Measurements from ENCODE around the gene FRMD4B. TPM values are rescaled to one million over a fixed set of nuclear protein-coding genes. Genes with fewer than 3 reads are reported as not detected.
"Not testable (repeated sequence)": the region's sequence is repeated elsewhere in the genome, so short reads cannot be mapped to it uniquely, and the experiment has no call there.

The FRMD4B gene
- total RNA-seq, 1 donor from 2014 or later, result 16.8 TPM

DNA sequence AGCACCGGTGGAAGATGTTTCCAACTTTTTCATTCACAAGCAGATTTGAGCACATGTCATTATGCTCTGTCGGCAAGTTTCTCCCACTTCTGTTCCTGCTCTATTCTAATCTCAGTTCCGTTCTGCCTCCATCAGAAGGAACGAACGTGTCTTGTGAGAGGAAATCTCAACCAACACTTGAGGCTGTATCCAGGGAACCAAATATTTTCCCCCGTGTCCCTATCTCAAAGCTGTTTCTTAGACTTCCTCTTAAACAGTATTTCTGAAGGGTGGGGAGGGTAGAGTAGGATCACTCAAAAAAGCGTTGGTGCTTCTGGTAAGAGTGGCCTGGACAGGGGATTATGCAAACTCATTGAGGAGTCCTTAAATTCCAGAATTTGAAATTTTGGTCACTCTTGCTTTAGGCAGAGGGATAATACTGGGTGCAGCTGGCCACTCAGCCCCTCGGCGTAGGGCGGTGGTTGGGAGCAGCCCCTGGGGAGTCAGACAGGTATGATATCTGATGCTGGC, 54.9 kb downstream of the FRMD4B start:
- intact Hi-C loops (cut with DNase I), result no loop called here
- DNase-seq (no peak), ATAC-seq (ENCODE audit: poor library complexity) (peak; percentile 73)

DNA sequence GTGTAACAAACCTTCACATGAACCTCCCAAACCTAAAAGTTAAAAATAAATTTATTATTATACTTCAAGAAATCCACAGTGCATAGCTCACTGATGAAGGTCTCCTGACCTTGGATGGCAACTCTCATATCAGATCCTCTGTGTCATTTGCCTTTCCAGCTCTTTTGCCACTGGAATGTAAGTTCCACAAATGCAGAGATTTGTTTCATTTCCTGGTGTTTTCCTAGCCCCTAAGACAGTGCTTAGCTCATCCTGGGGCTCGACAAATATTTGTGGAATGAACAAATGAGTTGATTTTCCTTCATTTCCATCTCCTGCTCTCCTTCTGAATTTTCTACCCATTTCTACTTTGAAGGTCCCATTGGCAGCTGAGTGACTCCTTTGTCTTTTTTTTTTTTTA, 56.0 kb downstream of the FRMD4B start:
- intact Hi-C loops (cut with DNase I), result no loop called here
- ATAC-seq (ENCODE audit: poor library complexity) (no peak), DNase-seq (no peak)

DNA sequence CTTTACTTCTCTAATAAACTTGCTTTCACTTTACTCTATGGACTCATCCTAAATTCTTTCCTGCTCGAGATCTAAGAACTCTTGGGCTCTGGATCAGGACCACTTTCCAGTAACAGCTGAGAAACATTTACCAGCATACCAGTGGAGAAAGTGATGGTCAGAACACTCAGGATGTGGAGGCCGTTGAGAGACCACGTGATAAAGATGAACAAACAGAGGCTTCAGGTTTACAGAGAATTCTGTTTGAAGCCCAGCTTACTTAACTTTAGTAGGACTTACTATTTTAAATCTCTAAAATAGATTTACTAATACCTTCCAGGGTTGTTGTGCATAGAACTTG, 57.0 kb downstream of the FRMD4B start:
- intact Hi-C loops (cut with DNase I), result no loop called here
- ATAC-seq (ENCODE audit: poor library complexity) (no peak), DNase-seq (no peak)

DNA sequence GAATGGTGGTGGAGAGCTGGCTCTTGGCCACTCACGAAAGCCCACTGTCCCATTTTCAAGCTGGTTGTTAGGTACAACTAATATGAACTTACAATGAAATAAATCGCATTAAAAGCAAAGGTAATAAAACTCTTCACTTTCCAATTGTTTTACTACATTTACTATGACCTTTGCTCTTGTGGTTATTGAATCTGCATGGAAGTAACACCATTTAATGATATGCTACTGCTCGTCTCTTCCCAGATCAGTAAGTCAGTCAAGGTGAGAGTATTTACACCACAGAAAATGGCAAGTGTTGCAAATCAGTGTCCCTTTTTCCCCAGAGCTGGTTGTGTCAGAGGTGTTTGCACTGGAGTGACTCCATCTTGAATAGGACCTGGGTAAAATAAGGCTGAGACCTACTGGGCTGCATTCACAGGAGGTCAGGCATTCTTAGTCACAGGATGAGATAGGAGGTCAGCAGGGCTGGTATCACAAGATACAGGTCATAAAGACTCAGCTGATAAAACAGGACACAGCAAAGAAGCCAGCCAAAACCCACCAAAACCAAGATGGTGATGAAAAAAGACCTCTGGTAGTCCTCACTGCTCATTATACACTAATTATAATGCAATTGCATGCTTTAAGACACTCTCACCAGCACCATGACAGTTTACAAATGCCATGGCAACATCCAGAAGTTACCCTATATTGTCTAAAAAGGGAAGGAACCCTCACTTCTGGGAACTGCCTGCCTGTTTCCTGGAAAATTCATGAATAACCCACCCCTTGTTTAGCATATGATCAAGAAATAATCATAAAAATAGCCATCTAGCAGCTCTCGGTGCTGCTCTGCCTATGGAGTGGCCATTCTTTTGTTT, 57.6 kb downstream of the FRMD4B start:
- ATAC-seq (ENCODE audit: poor library complexity) (no peak), DNase-seq (no peak)

DNA sequence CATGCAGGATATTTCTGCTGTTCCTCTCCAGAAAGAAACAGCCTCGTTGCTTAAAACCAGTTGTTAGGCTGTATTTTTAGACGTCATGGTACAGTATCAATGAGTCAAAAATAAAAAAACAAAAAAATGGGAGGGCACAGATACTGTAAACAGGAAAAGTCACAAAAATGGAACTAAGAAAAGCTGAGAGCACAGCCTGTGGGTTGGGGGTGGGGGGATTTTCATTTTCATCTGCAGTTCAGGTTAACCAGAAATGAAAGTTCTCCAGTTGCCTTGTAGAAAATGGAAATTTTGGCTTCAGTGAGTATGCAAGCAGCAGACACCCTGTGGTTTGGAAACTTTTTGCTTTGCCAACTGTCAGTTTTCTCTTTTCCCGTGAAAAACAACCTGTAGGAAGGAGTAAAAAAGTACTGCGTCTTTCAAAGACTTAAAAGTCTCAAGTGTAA, 59.0 kb downstream of the FRMD4B start:
- DNase-seq, result no peak
- intact Hi-C loops (cut with DNase I), result no loop called here
- ATAC-seq (ENCODE audit: poor library complexity), result no peak

More for the DNA sequence above, 57.6 kb downstream of the FRMD4B start:
- intact Hi-C loops (cut with DNase I), result no loop called here

DNA sequence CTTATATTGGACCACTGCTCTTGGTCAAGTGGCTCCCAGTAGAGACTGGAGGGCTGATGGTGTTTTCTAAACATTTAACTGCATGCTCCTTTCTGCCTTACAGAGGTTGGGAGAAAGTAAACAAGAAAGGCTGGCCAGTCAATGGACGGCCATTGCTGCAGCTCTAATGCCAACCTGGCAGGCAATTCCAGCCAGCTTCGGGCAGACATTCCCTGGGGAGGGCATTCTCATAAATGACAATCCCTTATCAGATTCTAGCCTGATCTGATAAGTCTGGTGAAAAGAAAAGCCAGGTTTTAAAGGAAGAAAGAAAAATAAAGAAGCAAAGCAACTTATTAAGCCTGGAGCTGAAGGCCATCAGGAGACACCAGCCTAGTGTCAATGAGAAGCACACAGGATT, 60.7 kb downstream of the FRMD4B start:
- ATAC-seq (ENCODE audit: poor library complexity), result no peak
- intact Hi-C loops (cut with DNase I), result no loop called here
- no peak for DNase-seq

DNA sequence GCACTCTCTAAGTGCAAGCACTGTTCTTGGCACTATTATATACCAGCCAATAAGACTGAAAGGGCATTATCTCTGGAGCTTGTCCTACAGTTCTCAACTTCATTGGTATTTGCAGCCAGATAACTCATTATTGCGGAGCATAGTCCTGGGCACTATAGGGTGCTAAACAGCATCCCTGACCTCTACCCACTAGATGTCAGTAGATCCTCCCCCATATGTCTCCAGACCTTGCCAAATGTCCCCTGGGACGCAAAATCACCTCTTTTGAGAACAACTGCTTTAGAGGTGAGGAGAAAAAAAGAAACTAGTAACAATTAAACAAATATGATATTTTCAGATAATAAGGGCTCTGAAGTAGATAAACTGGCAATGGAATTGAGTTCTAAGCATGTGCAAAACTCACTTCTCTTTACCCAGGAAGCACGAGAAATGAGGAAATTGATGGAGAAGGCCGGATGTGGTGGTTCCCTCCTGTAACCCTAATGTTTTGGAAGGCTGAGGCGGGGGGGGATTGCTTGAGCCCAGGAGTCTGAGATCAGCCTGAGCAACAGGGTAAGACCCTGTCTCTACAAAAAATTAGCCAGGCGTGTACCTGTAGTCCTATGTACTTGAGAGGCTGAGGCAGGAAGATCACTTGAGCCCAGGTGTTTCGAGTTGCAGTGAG, 61.4 kb downstream of the FRMD4B start:
- DNase-seq (no peak), ATAC-seq (ENCODE audit: poor library complexity) (peak; percentile 32)
- intact Hi-C loops (cut with DNase I), result loop anchor here (5.0 kb wide), 1 partner anchor 83 kb away; no protein-coding TSS in a partner anchor

DNA sequence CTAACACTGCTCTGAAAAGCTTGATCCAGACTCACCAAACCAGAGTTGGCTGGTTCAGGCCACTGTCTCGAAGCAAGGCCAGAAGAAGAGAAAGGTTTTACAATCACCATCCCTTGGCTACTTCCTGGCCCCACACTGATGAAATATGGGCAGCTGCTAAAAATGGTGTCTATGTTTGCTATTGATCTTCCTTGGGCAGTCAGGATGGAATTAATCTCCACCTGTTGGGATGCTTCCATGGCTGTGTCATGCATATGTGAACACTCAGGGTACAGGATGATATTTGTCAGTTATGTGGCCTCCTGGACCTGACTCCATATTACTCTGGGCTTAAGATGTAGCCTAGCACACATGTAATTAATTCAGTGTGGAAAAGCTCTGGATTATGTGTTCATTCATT, 61.9 kb downstream of the FRMD4B start:
- no peak for DNase-seq
- no peak for ATAC-seq (ENCODE audit: poor library complexity)
- intact Hi-C loops (cut with DNase I), result loop anchor here (5.0 kb wide), 1 partner anchor 83 kb away; no protein-coding TSS in a partner anchor

DNA sequence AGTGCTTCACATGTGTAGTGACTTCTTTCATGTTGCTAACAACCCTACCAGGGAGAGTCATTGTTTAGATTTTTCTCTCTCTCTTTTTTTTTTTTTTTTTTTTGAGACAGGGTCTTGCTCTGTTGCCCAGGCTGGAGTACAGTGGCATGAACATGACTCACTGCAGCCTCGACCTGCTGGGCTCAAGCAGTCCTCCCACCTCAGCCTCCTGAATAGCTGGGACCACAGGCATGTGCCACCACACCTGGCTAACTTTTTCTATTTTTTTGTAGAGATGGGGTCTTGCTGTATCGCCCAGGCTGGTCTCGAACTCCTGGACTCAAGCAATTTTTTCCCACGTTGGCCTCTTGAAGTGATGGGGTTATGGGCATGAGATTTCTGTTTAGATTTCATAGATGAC, 63.4 kb downstream of the FRMD4B start:
- intact Hi-C loops (cut with DNase I), result loop anchor here (5.0 kb wide), 1 partner anchor 85 kb away; no protein-coding TSS in a partner anchor
- not testable (repeated sequence) for ATAC-seq (ENCODE audit: poor library complexity); DNase-seq

DNA sequence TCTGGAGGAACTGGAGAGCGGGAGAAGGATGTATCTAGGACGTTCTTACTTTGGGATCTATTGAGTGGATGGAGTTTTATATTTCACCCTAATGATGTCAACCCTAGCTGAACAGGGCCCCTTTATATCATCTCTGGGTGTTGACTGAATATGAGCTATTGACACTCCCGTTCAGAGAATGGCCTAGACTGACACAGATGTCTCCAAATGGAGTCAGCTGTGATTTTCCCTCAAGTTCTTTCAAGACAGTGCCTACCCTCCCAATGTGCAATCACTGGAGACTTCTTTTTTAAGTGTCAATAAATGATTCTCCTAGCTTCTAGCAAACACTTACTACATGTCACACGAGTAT, 63.8 kb downstream of the FRMD4B start:
- intact Hi-C loops (cut with DNase I), result loop anchor here (5.0 kb wide), 1 partner anchor 85 kb away; no protein-coding TSS in a partner anchor

DNA sequence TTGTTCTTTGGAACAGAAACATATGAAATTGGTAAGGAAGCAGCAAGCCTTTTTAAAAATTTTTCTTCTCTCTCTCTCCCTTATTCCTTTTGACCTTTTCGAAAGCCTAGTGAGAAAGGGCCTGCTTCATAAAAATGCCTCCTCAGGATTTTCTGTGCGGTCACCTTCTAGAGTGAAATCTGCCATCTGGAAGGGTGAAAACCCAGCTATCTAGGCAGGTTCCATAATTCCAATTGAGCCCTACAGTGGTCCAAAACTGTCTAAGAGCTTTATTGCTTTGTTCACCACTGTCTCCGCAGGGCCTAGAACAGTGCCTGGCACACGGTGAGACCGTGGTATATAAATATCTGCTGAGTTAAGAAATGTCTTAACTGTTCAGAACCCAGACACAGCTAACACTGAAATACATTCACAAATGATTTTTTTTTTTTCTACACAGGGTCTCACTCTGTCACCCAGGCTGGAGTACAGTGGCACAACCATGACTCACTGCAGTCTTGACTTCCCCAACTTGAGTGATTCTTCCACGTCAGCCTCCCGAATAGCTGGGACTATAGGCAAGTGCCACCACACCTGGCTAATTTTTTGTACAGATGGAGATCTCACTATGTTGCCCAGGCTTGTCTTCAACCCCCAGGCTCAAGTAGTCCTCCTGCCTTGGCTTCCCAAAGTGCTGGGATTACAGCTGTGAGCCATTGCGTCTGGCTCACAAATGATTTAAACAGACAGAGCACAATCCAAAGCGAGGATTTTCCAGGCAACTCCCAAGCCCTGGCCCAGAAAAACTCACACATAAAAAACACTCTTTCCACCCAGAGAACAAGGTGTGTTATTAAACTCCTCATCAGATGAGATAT, 64.4 kb downstream of the FRMD4B start:
- DNase-seq (no peak), ATAC-seq (ENCODE audit: poor library complexity) (peak; percentile 6)

More for the DNA sequence above, 63.8 kb downstream of the FRMD4B start:
- ATAC-seq (ENCODE audit: poor library complexity) (no peak), DNase-seq (no peak)

DNA sequence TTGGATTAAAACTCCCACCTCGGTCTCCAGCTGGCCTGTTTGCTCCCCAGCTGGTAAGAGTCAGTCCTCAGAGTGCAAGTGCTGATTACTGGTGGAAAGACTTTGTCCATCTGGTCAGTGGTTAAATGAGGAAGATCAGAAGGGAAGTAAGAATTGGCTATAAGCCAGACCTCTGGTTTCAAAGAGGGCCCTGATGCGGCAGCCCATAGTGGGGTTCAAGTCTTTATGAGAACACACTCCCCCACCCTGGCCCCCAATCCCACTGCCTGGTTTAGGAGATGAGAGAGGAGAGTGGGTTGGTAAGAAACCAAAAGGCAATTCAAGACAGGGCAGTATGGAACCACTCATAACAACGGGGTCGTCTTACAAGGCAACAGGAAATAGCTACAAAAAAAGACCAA, 65.0 kb downstream of the FRMD4B start:
- ATAC-seq (ENCODE audit: poor library complexity) (peak; percentile 83), DNase-seq (peak; percentile 49)
- intact Hi-C loops (cut with DNase I), result loop anchor here (5.0 kb wide), 1 partner anchor 86 kb away; no protein-coding TSS in a partner anchor

More for the DNA sequence above, 64.4 kb downstream of the FRMD4B start:
- intact Hi-C loops (cut with DNase I), result loop anchor here (5.0 kb wide), 1 partner anchor 86 kb away; no protein-coding TSS in a partner anchor

DNA sequence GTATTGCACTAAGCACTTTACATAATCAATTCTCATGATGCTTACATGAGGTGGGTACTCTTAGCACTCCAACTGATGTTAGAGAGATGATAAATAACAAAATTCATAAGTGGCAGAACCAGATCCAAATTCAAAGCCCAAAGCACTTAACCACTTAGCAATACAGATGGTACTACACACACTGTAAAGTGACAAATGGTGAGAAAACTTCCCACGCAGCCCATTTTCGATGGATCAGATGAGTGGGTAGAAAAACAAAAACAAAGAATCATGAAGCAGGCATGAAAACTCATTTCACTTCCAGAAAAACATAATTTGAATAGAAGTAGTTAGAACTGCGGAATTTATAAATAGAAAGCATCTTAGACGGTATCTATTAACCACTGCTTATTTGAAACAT, 66.2 kb downstream of the FRMD4B start:
- ATAC-seq (ENCODE audit: poor library complexity), result no peak
- intact Hi-C loops (cut with DNase I), result loop anchor here (5.0 kb wide), 1 partner anchor 88 kb away; no protein-coding TSS in a partner anchor
- DNase-seq, result no peak

DNA sequence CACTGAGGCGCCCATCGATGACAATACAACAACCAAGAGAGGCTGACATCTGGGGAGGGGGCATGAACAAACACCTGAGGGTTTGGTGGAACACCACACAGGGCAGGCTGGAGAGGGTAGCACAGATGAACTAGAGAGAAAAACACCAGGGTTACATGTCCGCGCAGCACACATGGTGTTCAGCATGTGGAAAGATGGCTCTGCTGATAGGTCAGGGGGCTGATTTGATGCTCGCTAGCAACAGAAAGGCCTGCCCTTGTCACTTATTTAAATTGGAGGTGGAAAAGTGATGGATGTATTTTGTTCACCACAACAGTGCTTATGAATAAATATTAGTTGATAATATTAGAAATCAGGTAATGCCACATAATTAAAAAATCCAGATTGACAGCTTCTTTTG, 67.5 kb downstream of the FRMD4B start:
- no peak for DNase-seq
- intact Hi-C loops (cut with DNase I), result no loop called here
- no peak for ATAC-seq (ENCODE audit: poor library complexity)

DNA sequence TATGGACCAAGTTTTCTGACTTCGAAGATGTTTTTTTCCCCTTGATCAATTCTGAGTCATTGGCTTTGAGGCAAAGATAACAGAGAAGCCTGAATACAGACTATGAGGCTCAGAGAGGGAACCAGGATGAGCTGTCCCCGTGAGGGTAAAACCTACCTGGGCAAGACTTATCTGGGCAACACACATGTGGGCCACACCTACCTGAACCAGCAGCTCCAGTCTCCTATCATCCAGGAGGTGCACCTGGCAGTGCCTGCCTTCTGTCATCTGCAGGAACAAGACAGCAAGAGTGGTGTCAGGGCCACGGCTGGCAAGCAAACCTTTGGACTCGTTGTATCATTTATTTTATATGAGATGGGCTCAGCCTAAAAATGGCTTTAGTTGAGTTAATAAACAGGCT, 72.6 kb downstream of the FRMD4B start:
- ATAC-seq (ENCODE audit: poor library complexity) (no peak), DNase-seq (no peak)
- intact Hi-C loops (cut with DNase I), result loop anchor here (5.0 kb wide), 1 partner anchor 359 kb away; no protein-coding TSS in a partner anchor

DNA sequence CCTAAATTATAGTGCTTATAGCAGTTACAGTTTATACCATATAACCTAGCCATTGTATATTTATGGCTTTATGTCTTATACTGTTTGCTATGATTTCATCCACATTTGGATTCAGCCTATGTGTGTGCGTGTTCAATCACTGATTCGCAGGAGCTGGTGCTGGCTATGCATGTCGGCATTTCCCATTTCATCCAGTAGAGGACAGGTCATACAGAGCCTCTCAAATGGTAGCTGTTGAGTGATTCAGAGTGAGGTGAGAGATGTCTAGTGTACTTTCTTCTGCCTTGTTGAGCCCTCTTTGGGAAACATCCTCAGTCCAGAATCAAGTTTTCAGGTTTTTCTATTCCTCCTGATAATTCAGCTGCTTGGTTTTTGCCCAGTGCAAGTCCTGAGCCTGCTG, 76.1 kb downstream of the FRMD4B start:
- intact Hi-C loops (cut with DNase I), result loop anchor here (5.0 kb wide), 1 partner anchor 362 kb away; no protein-coding TSS in a partner anchor
- peak; percentile 46 for ATAC-seq (ENCODE audit: poor library complexity)
- DNase-seq, result no peak

DNA sequence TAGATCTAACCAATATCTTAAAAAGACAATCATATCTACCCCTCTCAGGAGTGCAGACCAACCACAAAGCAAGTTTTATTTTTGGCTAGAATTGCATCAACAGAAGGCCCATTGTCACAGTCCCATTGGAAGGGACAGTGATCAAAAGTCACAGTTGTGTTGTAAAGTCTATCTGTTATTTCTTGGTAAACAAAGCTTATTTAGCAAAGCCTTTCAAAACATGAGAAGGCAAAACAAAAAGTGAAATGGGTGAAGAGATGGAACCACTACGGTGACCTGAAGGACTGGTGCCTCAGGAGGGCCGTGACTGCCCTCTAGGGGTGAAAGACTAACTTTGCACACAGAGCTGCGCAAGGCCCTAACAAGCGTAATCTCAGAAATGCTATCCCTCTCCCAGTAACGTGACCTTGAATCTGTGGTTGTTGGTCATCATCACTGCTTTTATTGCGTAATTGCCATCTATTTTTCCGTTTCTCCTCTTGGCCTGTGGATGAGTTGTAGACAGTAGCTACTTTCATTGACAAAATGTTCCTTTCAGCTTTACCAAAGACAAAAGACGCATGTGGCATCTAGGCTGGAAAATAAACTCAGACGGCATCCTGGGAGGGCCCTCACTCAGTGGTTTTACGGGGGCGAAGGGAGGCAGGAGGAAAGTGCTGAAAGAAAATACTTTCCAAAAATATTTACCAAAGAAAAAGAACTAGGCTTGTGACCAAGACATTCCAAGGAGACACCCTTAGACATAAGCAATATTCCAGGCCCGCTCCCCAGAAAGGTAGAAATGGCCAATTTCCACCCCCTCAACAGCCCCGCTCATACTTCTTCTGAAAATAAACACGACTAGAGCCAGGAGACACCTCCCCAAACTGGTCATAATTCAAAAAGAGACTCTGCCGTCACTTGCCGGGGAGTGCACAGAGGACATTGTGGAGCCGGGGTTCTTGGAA, 79.4 kb downstream of the FRMD4B start:
- intact Hi-C loops (cut with DNase I), result loop anchor here (2.0 kb wide), 1 partner anchor 144 kb away; no protein-coding TSS in a partner anchor
- DNase-seq, result peak; percentile 69
- peak; percentile 96 for ATAC-seq (ENCODE audit: poor library complexity)
